ENCODE results near the gene ADCY5. TPM values are rescaled to one million over a fixed set of nuclear protein-coding genes. Genes with fewer than 3 reads are reported as not detected.

ADCY5 gene
- total RNA-seq: 0.38 TPM in 1 of 2 replicates, not detected in the other

DNA sequence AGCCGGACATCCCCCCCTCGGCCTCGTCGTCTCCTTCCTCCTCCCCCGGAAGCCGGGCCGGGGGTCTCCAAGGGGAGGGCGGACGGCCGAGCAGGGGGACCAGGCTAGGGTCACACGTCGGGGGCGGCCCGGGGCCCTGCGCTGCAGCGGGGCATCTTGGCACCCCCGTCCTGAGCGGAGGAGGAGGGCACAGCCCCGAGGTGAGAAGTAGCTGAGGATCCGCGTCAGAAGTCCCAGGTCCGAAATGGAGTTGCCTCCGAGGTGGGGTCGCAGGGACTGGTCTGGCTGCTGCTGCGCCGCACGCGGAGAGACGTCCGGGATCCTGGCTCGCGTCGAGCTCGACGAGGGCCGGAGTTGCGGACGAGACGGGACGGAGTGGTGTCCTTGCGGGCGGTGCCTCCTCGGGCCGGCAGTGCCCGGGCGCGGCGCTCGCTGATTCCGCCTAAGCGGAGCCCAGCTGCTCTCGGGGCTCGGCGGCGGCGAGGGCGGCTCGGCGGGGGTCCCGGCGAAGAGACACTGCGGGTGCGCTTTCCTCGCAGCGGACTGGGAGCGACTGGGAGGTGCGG lies at the start of gene ADCY5:
ADCY5 (minus strand) TSS at position 555 of the 566 bp plus-strand sequence; CDS start at position 10, 545 bp downstream.

Other genes with a start within 250 kb of the ADCY5 start
- gene SEC22A, start 247.1 kb downstream of the ADCY5 start, total RNA-seq: 26.7 and 26.9 TPM in 2 replicates
- 14.1 and 16.1 TPM in 2 replicates for gene HACD2, start 136.0 kb upstream of the ADCY5 start, total RNA-seq